Measurements from ENCODE around the gene POC1A.

DNA sequence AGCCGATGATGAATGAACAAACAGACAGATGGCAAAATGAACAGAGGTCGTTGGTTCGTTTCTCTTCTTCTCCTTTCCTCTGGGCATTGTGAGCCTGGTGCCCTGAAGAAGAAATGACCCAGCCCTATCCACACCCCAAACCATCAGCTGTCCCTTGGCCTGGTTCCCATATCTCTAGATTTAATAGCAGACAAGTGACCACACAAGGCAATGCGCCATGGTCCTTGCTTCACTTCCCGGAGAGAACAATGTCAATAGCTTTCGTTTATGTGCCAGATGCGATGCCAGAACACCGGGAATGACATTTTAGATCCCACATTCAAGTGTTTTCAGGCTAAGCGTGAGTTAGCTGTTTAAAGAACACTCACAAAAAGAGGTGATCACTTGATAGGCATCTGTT is 17.7 kb downstream of the POC1A start:
- TF ChIP-seq, protein P1, sequence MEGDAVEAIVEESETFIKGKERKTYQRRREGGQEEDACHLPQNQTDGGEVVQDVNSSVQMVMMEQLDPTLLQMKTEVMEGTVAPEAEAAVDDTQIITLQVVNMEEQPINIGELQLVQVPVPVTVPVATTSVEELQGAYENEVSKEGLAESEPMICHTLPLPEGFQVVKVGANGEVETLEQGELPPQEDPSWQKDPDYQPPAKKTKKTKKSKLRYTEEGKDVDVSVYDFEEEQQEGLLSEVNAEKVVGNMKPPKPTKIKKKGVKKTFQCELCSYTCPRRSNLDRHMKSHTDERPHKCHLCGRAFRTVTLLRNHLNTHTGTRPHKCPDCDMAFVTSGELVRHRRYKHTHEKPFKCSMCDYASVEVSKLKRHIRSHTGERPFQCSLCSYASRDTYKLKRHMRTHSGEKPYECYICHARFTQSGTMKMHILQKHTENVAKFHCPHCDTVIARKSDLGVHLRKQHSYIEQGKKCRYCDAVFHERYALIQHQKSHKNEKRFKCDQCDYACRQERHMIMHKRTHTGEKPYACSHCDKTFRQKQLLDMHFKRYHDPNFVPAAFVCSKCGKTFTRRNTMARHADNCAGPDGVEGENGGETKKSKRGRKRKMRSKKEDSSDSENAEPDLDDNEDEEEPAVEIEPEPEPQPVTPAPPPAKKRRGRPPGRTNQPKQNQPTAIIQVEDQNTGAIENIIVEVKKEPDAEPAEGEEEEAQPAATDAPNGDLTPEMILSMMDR (IDR thresholded peaks at IDR 0.05) = no peak
- TF ChIP-seq REST (IDR thresholded peaks at IDR 0.05; ENCODE audit: insufficient read depth in 1 of 2, low read depth in 2 of 2, low read length in 1 of 2) = no peak
- no peak for TF ChIP-seq POLR2AphosphoS5 (IDR thresholded peaks at IDR 0.05; ENCODE audit: low read depth, low read length)

Data from Panc1 (cell line).